Esophagus muscularis mucosa (tissue), 3 donors: ENCODE data around the gene CH25H.

ENCODE experiments used
- CTCF ChIP-seq, 3 experiments: fragments of 200-600 bp in 2 of 3; fragments of 450-650 bp in 1 of 3; sonication (generic) in 2 of 3; IDR thresholded peaks; one replicate each; pipeline ENCODE4 v1.5.1; 2017 to 2019; ENCODE audit warnings: antibody characterized with exemption in 3 of 3, mild to moderate bottlenecking in 2 of 3, moderate library complexity in 1 of 3
- POLR2A ChIP-seq: fragments of 450-650 bp; IDR thresholded peaks from one replicate; pipeline ENCODE4 v1.6.1; 2017; ENCODE audit warnings: antibody characterized with exemption, moderate library complexity, mild to moderate bottlenecking, low read depth

GRCh38 chr10:89207801-89208551 is 859 bp upstream of the CH25H start:
- no peak for TF ChIP-seq CTCF (IDR thresholded peaks at IDR 0.05)
- TF ChIP-seq POLR2A, result no peak
